A673 (cell line): ENCODE data around the gene HLA-DMA. TPM values are rescaled to one million over a fixed set of nuclear protein-coding genes. Genes with fewer than 3 reads are reported as not detected.

Experiments
- BruUV-seq: library from RNA; stranded (reverse); fragments of 400-500 nt; replicated peaks from 2 replicates; lab custom pipeline; 2021; lab: Mats Ljungman, UMichigan
- CTCF ChIA-PET: fragments of 300-600 bp; sonication (Branson Sonifier 250); formaldehyde crosslinking; loops from one replicate; lab custom pipeline; 2022; ENCODE audit warnings: antibody characterized with exemption; lab: Charles Lee
- POLR2A ChIA-PET: fragments of 300-600 bp; sonication (Branson Sonifier 250); formaldehyde crosslinking; loops from one replicate; lab custom pipeline; 2022; ENCODE audit warnings: antibody characterized with exemption; ENCODE audit not compliant: low non-redundant PET; lab: Charles Lee
- DNase-seq: peaks from one replicate; pipeline ENCODE4 v3.0.0-alpha.2; 2015; ENCODE audit warnings: low spot score
- H3K27ac ChIP-seq: fragments of 200-600 bp; sonication (generic); 2 replicates; pipeline ENCODE4 v1.5.1; 2016; ENCODE audit warnings: mixed run types, low read depth, mild to moderate bottlenecking, mixed read lengths, antibody characterized with exemption, low read length; ENCODE audit not compliant: poor library complexity, severe bottlenecking
- H3K27me3 ChIP-seq: fragments of 200-600 bp; sonication (generic); replicated peaks from 2 replicates; pipeline ENCODE4 v1.6.1; 2017; ENCODE audit warnings: mixed run types, low read depth, mild to moderate bottlenecking, mixed read lengths, antibody characterized with exemption, low read length; ENCODE audit not compliant: insufficient read depth, poor library complexity
- H3K36me3 ChIP-seq: fragments of 200-600 bp; sonication (generic); 2 replicates; pipeline ENCODE4 v1.6.1; 2016; ENCODE audit warnings: mixed run types, mild to moderate bottlenecking, mixed read lengths, antibody characterized with exemption, low read length; ENCODE audit not compliant: insufficient read depth, poor library complexity, severe bottlenecking
- H3K4me1 ChIP-seq: fragments of 200-600 bp; sonication (generic); 2 replicates; pipeline ENCODE4 v1.6.1; 2017; ENCODE audit warnings: mixed run types, mild to moderate bottlenecking, mixed read lengths, antibody characterized with exemption, low read length; ENCODE audit not compliant: insufficient read depth, poor library complexity, severe bottlenecking
- H3K4me3 ChIP-seq: fragments of 200-600 bp; sonication (generic); 2 replicates; pipeline ENCODE4 v1.5.1; 2016; ENCODE audit warnings: low read depth, mixed run types, mild to moderate bottlenecking, mixed read lengths, low read length; ENCODE audit not compliant: poor library complexity, severe bottlenecking
- H3K9me3 ChIP-seq: fragments of 200-600 bp; sonication (generic); 2 replicates; pipeline ENCODE4 v1.6.1; 2016; ENCODE audit warnings: mixed run types, low read depth, mild to moderate bottlenecking, mixed read lengths, antibody characterized with exemption, low read length; ENCODE audit not compliant: poor library complexity, severe bottlenecking
- EZH2 ChIP-seq: fragments of 200-600 bp; sonication (generic); IDR thresholded peaks from 2 replicates; pipeline ENCODE4 v1.6.1; 2017; ENCODE audit warnings: borderline replicate concordance, low read depth, mild to moderate bottlenecking, mixed read lengths, antibody characterized with exemption, low read length; ENCODE audit not compliant: poor library complexity, severe bottlenecking
- intact Hi-C: fragments of 100-400 bp; cut with micrococcal nuclease; formaldehyde crosslinking; loops from one replicate; pipeline ENCODE4 v1.10.0; 2022; ENCODE audit not compliant: unreplicated experiment
- total RNA-seq: library from RNA; stranded (reverse); gene quantifications from 2 replicates; pipeline ENCODE4 v1.2.3, GENCODE V29; 2021
- TF ChIP-seq, protein P1 (sequence below): fragments of 300-800, 200-600 bp; sonication (generic); conservative IDR thresholded peaks from 2 replicates; pipeline ENCODE4 v1.5.1; 2017; ENCODE audit warnings: low read depth, mild to moderate bottlenecking, antibody characterized with exemption, low read length, moderate library complexity, mixed read lengths

The HLA-DMA gene
- total RNA-seq, 1 experiment from 2014 or later = 1.4 TPM

DNA sequence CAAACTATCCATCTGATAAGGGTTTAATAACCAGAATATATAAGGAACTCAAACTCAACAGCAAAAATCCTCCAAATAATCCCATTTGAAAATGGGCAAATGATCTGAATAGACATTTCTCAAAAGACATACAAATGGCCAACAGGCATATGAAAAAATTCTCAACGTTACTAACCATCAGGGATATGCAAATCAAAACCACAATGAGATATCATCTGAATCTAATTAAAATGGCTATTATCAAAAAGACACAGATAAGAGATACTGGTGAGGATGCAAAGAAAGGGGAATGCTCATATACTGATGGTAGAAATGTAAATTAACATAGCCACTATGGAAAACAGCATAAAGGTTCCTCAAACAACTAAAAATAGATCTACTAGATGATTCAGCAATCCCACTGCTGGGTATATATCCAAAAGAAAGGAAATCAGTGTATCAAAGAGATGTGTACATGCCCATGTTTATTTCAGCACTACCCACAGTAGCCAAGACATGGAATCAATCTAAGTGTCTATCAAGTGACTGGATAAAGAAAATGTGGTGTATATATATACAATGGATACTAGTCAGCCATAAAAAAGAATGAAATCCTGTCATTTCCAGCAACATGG lies 9.4 kb upstream of the HLA-DMA start:
- no peak overlapping the region for H3K4me3 ChIP-seq
- TF ChIP-seq, protein P1, sequence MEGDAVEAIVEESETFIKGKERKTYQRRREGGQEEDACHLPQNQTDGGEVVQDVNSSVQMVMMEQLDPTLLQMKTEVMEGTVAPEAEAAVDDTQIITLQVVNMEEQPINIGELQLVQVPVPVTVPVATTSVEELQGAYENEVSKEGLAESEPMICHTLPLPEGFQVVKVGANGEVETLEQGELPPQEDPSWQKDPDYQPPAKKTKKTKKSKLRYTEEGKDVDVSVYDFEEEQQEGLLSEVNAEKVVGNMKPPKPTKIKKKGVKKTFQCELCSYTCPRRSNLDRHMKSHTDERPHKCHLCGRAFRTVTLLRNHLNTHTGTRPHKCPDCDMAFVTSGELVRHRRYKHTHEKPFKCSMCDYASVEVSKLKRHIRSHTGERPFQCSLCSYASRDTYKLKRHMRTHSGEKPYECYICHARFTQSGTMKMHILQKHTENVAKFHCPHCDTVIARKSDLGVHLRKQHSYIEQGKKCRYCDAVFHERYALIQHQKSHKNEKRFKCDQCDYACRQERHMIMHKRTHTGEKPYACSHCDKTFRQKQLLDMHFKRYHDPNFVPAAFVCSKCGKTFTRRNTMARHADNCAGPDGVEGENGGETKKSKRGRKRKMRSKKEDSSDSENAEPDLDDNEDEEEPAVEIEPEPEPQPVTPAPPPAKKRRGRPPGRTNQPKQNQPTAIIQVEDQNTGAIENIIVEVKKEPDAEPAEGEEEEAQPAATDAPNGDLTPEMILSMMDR = no peak
- TF ChIP-seq EZH2 = no peak
- peaks cover 14% of the 10 kb centered on the region for H3K4me1 ChIP-seq
- no peaks in the 10 kb centered on the region for H3K27me3 ChIP-seq
- BruUV-seq = no TSS peak
- CTCF ChIA-PET = no interaction called here
- POLR2A ChIA-PET = no interaction called here
- no peaks in the 10 kb centered on the region for H3K36me3 ChIP-seq
- intact Hi-C loops = no loop called here
- H3K27ac ChIP-seq = no peak overlapping the region
- DNase-seq = no peak
- H3K9me3 ChIP-seq = no peaks in the 10 kb centered on the region

DNA sequence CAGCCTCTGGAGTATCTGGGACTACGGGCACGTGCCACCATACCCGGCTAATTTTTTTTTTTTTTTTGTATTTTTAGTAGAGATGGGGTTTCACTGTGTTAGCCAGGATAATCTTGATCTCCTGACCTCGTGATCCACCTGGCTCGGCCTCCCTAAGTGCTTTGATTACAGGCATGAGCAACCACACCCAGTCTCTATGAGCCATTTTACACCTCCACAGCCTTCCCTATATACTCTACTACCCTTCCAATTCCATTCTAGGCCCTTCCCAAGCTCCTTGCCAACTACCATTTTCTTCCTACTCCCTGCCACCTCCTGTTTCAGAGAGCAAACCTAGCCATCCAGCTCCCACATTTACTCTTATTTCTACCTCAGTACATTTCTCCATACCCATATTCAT lies 7.7 kb upstream of the HLA-DMA start:
- Histone ChIP-seq H3K36me3 (no peaks in the 10 kb centered on the region), H3K9me3 (no peaks in the 10 kb centered on the region), H3K4me1 (peaks cover 6% of the 10 kb centered on the region), H3K27ac (no peak overlapping the region), H3K4me3 (no peak overlapping the region), H3K27me3 (no peaks in the 10 kb centered on the region)
- intact Hi-C loops = no loop called here
- ChIA-PET POLR2A (no interaction called here), CTCF (no interaction called here)
- DNase-seq = no peak
- TF ChIP-seq EZH2 = no peak
- TF ChIP-seq, protein P1 = no peak
- BruUV-seq = no TSS peak

DNA sequence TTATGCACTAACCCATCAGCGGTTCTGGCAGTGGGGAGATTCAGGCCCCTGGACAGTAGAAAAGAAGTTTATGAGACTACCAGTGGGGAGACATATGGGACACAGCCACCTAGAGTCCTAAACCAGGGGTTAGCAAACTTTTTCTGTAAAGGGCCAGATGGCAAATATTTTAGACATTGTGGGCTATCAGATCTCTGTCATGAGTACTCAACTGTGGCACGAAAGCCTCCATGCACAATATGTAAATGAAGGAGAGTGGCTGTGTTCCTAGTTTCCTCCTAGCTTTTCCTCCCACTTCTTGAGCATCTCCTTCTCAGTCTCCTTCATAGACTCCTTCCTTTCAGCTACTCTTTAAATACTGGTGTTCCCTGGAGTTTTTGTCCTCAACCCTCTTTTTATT lies 3.3 kb upstream of the HLA-DMA start:
- CTCF ChIA-PET = interaction anchor here (0.6 kb wide), 1 partner anchor 17 kb away, joined by 4 read pairs; no protein-coding TSS in a partner anchor
- H3K27ac ChIP-seq = no peak overlapping the region
- no peaks in the 10 kb centered on the region for H3K4me1 ChIP-seq
- POLR2A ChIA-PET = no interaction called here
- intact Hi-C loops = no loop called here
- no peak for DNase-seq
- H3K27me3 ChIP-seq = no peaks in the 10 kb centered on the region
- H3K4me3 ChIP-seq = no peak overlapping the region
- no peaks in the 10 kb centered on the region for H3K36me3 ChIP-seq
- no peaks in the 10 kb centered on the region for H3K9me3 ChIP-seq
- no TSS peak for BruUV-seq
- TF ChIP-seq EZH2 = no peak
- TF ChIP-seq, protein P1 = no peak
